Frontal cortex (tissue), 4 donors: ENCODE results near the gene PDE4B. TPM values are rescaled to one million over a fixed set of nuclear protein-coding genes. Genes with fewer than 3 reads are reported as not detected.
"Not testable (repeated sequence)": the region's sequence is repeated elsewhere in the genome, so short reads cannot be mapped to it uniquely, and the experiment has no call there.

Experiments used
- DNase-seq, 2 donors: peaks; one replicate each; pipeline ENCODE4 v3.0.0; 2012; ENCODE audit warnings: low spot score in 2 of 2
- FAIRE-seq: peaks from 2 replicates; lab custom pipeline; 2012; peaks lifted over from hg19 to GRCh38; lab: Jason Lieb, UNC
- total RNA-seq: library from RNA; depleted of rRNA; stranded (reverse); fragments of >200 nt; gene quantifications from one replicate; pipeline ENCODE4 v1.2.3, GENCODE V29; 2014
- donor health status: control.
- donor health status: control.
- donor health status: control.

Gene PDE4B
- total RNA-seq, 1 donor from 2014 or later = 91.7 TPM

DNA sequence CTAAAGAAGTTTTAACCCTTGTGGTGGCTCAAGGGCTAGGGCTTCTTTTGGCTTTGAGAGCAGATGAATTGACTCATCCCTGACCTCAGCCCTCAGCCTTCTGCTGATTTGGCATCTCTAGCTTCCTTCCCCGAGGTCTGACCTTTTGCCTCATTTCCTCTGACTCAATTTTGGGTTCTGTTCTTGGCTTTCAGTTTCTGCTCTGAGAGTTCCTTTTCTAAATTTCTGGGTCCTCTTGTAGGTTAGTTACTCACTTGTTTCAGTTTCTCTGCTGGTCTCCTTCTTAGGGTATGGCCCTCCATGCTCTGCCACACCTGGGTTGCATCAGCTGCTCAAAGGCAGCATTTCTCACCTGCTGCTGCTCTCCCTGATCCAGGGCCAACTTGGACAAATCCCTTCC lies 19.4 kb downstream of the PDE4B start:
- DNase-seq (no peak), FAIRE-seq (no peak)

GRCh38 chr1:65813956-65814355 lies 21.3 kb downstream of the PDE4B start:
- no peak for FAIRE-seq
- DNase-seq = no peak

DNA sequence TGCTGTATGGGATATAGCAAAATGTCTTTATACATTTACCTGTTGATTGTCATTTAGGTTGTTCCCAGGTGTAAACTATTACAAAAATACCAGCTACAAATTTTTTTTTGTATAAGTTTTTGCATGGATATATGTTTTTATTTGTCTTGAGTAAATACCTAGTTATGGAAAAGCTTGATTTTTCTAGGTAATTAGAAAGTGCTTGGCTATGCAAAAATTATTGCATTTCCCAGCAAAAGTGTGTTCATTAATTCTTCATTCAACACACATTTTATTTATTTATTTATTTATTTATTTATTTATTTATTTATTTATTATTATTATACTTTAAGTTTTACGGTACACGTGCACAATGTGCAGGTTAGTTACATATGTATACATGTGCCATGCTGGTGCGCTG lies 22.1 kb downstream of the PDE4B start:
- DNase-seq = no peak
- peak; percentile 8 for FAIRE-seq

DNA sequence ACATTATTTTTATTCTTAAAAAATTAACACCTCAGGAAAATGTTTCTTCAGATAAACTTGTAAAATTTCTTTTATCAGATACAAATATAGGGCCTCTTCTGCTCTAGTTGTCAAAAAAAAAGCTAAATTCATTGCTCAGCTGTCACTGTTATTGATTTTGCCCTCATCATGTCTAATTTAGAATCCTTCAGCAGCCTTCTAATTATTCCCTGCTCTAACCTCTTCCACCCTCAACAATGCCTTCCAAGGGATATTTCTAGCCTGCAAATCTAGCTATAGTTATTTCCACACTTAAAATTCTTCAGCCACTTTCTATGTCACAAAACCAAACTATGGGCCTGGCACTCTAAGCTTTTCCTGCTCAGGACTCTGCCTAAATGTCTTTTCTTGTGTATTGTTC lies 25.2 kb downstream of the PDE4B start:
- DNase-seq = no peak

GRCh38 chr1:65818966-65819365 lies 26.3 kb downstream of the PDE4B start:
- FAIRE-seq (no peak), DNase-seq (no peak)

More for the DNA sequence above, 25.2 kb downstream of the PDE4B start:
- no peak for FAIRE-seq

- FAIRE-seq (no peak), DNase-seq (no peak)
Observed at GRCh38 chr1:65820983-65821382, 28.3 kb downstream of the PDE4B start.

DNA sequence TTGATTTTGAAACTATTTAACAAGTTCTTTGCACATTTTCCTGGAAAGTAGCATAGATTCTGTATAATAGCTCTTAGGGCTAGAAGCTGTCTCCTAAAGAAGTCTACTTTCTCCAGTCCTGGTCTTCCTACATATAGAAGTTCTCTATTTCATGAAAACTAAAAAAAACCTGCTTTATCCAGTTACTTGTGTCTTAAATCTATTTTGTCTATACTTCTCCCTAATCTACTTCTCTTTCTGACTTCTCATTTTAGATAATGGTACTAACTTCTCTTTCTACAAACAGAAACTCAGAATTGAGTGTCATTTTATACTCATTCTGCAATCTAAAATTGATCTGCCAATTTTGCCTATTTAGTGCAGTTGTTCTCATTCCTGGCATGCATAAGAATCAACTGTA lies 28.7 kb downstream of the PDE4B start:
- no peak for FAIRE-seq
- DNase-seq = no peak

DNA sequence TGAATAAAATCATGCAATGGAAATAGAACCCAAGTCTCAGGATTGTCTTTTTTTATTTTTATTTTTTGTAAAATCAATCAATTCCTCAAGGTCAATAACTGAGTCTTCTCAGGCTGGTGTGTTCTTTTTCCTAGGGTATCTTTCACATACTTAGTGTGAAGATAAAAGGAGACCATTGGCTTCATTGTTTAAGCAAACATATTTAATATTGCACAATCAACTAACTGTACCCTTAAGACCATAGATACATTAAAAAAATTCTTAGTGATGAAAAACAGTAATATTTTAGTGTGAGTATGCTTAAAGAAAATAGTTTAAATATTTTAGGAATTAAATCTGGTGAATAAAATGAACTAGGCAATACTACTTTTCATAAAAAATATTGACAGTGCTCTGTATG lies 31.4 kb downstream of the PDE4B start:
- DNase-seq (no peak), FAIRE-seq (no peak)

- FAIRE-seq (no peak), DNase-seq (no peak)
Observed at GRCh38 chr1:65825741-65826140, 33.0 kb downstream of the PDE4B start.

- FAIRE-seq = no peak
- DNase-seq = no peak
Observed at GRCh38 chr1:65826782-65827181, 34.1 kb downstream of the PDE4B start.

DNA sequence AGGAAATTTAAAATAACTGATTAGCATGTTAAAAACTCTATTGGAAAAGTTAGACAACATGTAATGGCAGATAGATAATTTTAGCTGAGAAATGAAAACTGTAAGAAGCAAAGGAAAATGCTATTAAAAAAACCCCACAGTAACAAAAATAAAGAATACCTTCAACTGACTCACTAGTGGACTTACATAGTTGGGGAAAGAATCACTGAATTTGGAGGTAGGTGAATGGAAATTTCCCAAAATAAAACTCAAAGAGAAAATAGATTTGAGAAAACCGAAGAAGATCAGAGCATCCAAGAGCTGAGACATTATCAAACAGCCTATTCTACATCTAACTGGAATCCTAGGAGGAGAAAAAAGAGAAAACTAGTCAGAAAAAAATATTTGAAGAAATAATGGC lies 34.7 kb downstream of the PDE4B start:
- DNase-seq (no peak), FAIRE-seq (no peak)

- no peak for DNase-seq
- FAIRE-seq = no peak
Observed at GRCh38 chr1:65830306-65830705, 37.6 kb downstream of the PDE4B start.

GRCh38 chr1:65832296-65832695 lies 39.6 kb downstream of the PDE4B start:
- no peak for FAIRE-seq
- no peak for DNase-seq

GRCh38 chr1:65836686-65837085 lies 44.0 kb downstream of the PDE4B start:
- FAIRE-seq = no peak
- no peak for DNase-seq

- FAIRE-seq (no peak), DNase-seq (no peak)
Observed at GRCh38 chr1:65840683-65841082, 48.0 kb downstream of the PDE4B start.

DNA sequence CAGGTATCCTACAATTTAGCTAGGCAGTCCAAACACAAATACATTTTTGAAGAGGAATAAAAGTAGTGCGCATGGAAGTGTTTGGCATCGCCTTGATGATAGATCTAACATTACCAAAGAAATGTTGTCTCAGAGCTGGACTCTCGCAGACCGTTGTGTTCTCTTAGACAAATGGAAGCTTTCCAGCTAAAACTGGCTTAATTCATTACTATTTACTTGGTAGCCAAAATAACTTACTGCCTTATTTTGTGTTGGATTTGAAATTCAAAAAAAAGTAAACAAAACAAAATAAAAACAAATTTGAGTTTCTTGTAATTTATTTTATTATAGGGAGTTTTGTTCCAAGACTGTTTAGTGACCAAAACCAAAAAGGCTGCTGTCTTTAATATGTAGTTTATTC lies 51.6 kb downstream of the PDE4B start:
- FAIRE-seq = no peak
- no peak for DNase-seq

GRCh38 chr1:65844821-65845534 lies 52.3 kb downstream of the PDE4B start:
- DNase-seq (no peak), FAIRE-seq (no peak)

GRCh38 chr1:65845535-65846060 lies 52.9 kb downstream of the PDE4B start:
- DNase-seq (no peak), FAIRE-seq (no peak)

DNA sequence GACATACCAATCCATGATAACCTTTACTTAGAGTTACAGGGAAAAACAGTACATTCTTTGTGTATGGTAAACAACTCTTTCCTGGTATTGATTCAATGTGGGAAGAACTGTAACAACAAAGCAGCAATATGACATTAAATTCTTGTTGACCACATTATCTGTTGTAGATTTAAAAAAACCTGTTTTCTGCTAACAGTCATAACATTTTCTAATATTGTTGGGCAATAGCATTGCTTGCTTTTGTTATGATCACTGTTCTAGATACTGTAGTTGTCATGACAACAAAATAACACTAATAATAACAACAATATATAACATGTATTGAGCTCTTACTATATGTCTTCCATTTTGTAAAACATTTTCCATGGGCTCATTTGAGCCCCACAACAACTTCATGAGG lies 54.2 kb downstream of the PDE4B start:
- FAIRE-seq (no peak), DNase-seq (no peak)

DNA sequence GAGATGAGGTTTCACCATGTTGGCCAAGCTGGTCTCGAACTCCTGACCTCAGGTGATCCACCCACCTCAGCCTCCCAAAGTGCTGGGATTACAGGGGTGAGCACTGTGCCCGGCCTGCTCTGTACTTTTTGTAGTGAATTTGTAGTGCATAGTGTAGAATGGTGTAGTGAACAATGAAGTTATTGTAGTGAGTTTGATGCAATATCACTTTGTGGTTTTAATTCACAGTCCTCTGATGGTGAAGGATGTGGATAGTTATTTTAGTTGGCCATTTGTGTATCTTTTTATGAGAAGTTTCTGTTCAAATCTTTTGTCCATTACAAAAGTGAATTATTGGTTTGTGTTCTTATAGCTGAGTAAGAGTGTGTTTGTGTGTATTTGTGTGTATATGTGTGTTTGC lies 57.6 kb downstream of the PDE4B start:
- FAIRE-seq (no peak), DNase-seq (no peak)

GRCh38 chr1:65856591-65856990 lies 63.9 kb downstream of the PDE4B start:
- not testable (repeated sequence) for DNase-seq, FAIRE-seq

- DNase-seq (no peak), FAIRE-seq (no peak)
Observed at GRCh38 chr1:65866439-65866838, 73.7 kb downstream of the PDE4B start.
